GM23338 (cell line): ENCODE results near the gene RNGTT. TPM values are rescaled to one million over a fixed set of nuclear protein-coding genes. Genes with fewer than 3 reads are reported as not detected.

Source experiments
- ATAC-seq: fragments of 200-7000 bp; cut with Tn5 transposase; 3 replicates; pipeline ENCODE4 v1.9.1; 2020
- DNase-seq: peaks from one replicate; pipeline ENCODE4 v3.0.0-alpha.2; 2015; ENCODE audit warnings: low spot score
- H2AFZ ChIP-seq: fragments of 200-600 bp; sonication (generic); 2 replicates; pipeline ENCODE4 v1.8.0; 2016; ENCODE audit warnings: antibody characterized with exemption, mild to moderate bottlenecking, moderate library complexity
- H3F3A ChIP-seq: fragments of 200-600 bp; sonication (generic); replicated peaks from 2 replicates; pipeline ENCODE4 v1.8.0; 2017; ENCODE audit warnings: antibody characterized with exemption, mixed run types, low read depth
- H3K27ac ChIP-seq: fragments of 200-600 bp; sonication (generic); 2 replicates; pipeline ENCODE4 v1.6.1; 2016; ENCODE audit warnings: low read depth
- H3K27me3 ChIP-seq: fragments of 200-600 bp; sonication (generic); 2 replicates; pipeline ENCODE4 v1.8.0; 2016; ENCODE audit warnings: mild to moderate bottlenecking, mixed run types, moderate library complexity; ENCODE audit not compliant: insufficient read depth
- H3K36me3 ChIP-seq: fragments of 200-600 bp; sonication (generic); 2 replicates; pipeline ENCODE4 v1.8.0; 2016; ENCODE audit warnings: mild to moderate bottlenecking; ENCODE audit not compliant: insufficient read depth
- H3K4me1 ChIP-seq: fragments of 200-600 bp; sonication (generic); 2 replicates; pipeline ENCODE4 v1.8.0; 2016; ENCODE audit warnings: mild to moderate bottlenecking, moderate library complexity; ENCODE audit not compliant: insufficient read depth
- H3K4me2 ChIP-seq: fragments of 200-600 bp; sonication (generic); 2 replicates; pipeline ENCODE4 v1.7.1; 2017; ENCODE audit warnings: mixed run types
- H3K4me3 ChIP-seq: fragments of 200-600 bp; sonication (generic); 2 replicates; pipeline ENCODE4 v1.6.1; 2016; ENCODE audit warnings: mixed run types
- H3K79me2 ChIP-seq: fragments of 200-600 bp; sonication (generic); replicated peaks from 2 replicates; pipeline ENCODE4 v1.8.0; 2017; ENCODE audit warnings: mild to moderate bottlenecking; ENCODE audit not compliant: insufficient read depth
- H3K9me2 ChIP-seq: fragments of 200-600 bp; sonication (generic); 2 replicates; pipeline ENCODE4 v1.8.0; 2017; ENCODE audit not compliant: insufficient read depth
- H4K20me1 ChIP-seq: fragments of 200-600 bp; sonication (generic); replicated peaks from 2 replicates; pipeline ENCODE4 v1.8.0; 2017; ENCODE audit warnings: mild to moderate bottlenecking; ENCODE audit not compliant: insufficient read depth
- H3K27ac Mint-ChIP-seq: 2 replicates; pipeline ENCODE4 v1.8.0; 2020; ENCODE audit warnings: inconsistent platforms, mild to moderate bottlenecking, moderate library complexity, mixed read lengths
- H3K27me3 Mint-ChIP-seq: 3 replicates; pipeline ENCODE4 v1.8.0; 2022; ENCODE audit warnings: low read depth, mild to moderate bottlenecking, moderate library complexity, mixed read lengths, inconsistent platforms; ENCODE audit not compliant: insufficient read depth, poor library complexity
- H3K36me3 Mint-ChIP-seq: 3 replicates; pipeline ENCODE4 v1.8.0; 2021; ENCODE audit warnings: low read depth, mild to moderate bottlenecking, inconsistent platforms, moderate library complexity, mixed read lengths
- H3K4me1 Mint-ChIP-seq: 3 replicates; pipeline ENCODE4 v1.8.0; 2020; ENCODE audit warnings: mild to moderate bottlenecking, inconsistent platforms, mixed read lengths
- H3K4me3 Mint-ChIP-seq: 3 replicates; pipeline ENCODE4 v1.8.0; 2021; ENCODE audit warnings: moderate library complexity, mild to moderate bottlenecking, inconsistent platforms, mixed read lengths
- H3K9me3 Mint-ChIP-seq: 3 replicates; pipeline ENCODE4 v1.8.0; 2020; ENCODE audit warnings: moderate library complexity, mild to moderate bottlenecking, inconsistent platforms, mixed read lengths
- CREB1 ChIP-seq: fragments of 250-450 bp; sonication (Bioruptor Pico); IDR thresholded peaks from 2 replicates; pipeline ENCODE4 v1.5.0; 2020; ENCODE audit warnings: low read depth, mild to moderate bottlenecking, moderate library complexity
- EZH2 ChIP-seq: fragments of 200-600 bp; sonication (generic); IDR thresholded peaks from one replicate; pipeline ENCODE4 v1.8.0; 2017; ENCODE audit warnings: antibody characterized with exemption, mild to moderate bottlenecking, low read depth; ENCODE audit not compliant: unreplicated experiment
- JUNB ChIP-seq: IDR thresholded peaks from one replicate; pipeline ENCODE4 v1.6.1; 2016; ENCODE audit warnings: antibody characterized with exemption; ENCODE audit not compliant: unreplicated experiment
- NANOG ChIP-seq: IDR thresholded peaks from 2 replicates; pipeline ENCODE4 v1.6.1; 2016; ENCODE audit warnings: antibody characterized with exemption, borderline replicate concordance
- POLR2AphosphoS5 ChIP-seq: IDR thresholded peaks from 2 replicates; pipeline ENCODE4 v1.6.1; 2016; ENCODE audit warnings: antibody characterized with exemption, low read depth
- STAT1 ChIP-seq: IDR thresholded peaks from one replicate; pipeline ENCODE4 v1.6.1; 2016; ENCODE audit warnings: antibody characterized with exemption; ENCODE audit not compliant: unreplicated experiment
- ZNF114 ChIP-seq: fragments of 250-450 bp; sonication (Bioruptor Pico); IDR thresholded peaks from 2 replicates; pipeline ENCODE4 v1.5.0; 2020; ENCODE audit warnings: mild to moderate bottlenecking, moderate library complexity
- ZNF331 ChIP-seq: fragments of 250-450 bp; sonication (Bioruptor Pico); IDR thresholded peaks from 2 replicates; pipeline ENCODE4 v1.5.0; 2020; ENCODE audit warnings: low read depth, mild to moderate bottlenecking, moderate library complexity
- polyA plus RNA-seq: library from polyadenylated mRNA; unstranded; fragments of >200 nt; fragmentation: Nextera tagmentation; extraction: Ambion mirVana; gene quantifications from 2 replicates; pipeline ENCODE4 v1.2.1, GENCODE V29; 2016
- total RNA-seq: library from RNA; depleted of rRNA; stranded (reverse); fragments of >200 nt; shearing (Covaris generic); gene quantifications from 2 replicates; pipeline ENCODE4 v1.2.3, GENCODE V29; 2014
- TF ChIP-seq, protein P1 (sequence below): fragments of 250-450 bp; sonication (Bioruptor Pico); IDR thresholded peaks from 2 replicates; pipeline ENCODE4 v1.5.0; 2020; ENCODE audit warnings: mild to moderate bottlenecking, moderate library complexity
- TF ChIP-seq, protein P2 (sequence below): IDR thresholded peaks from 2 replicates; pipeline ENCODE4 v1.6.1; 2016; ENCODE audit warnings: antibody characterized with exemption
- TF ChIP-seq, protein P3 (sequence below), 2 experiments: fragments of 200-600 bp in 1 of 2; sonication (generic) in 1 of 2; conservative IDR thresholded peaks; 2 replicates each; pipeline versions ENCODE4 v1.5.1 to v1.6.1; 2016 to 2017; ENCODE audit warnings: antibody characterized with exemption in 2 of 2, low read depth in 2 of 2, mild to moderate bottlenecking in 2 of 2, moderate library complexity in 1 of 2

Gene RNGTT
- total and polyA plus RNA-seq, 2 experiments from 2014 or later = 11.2 to 29.2 TPM

DNA sequence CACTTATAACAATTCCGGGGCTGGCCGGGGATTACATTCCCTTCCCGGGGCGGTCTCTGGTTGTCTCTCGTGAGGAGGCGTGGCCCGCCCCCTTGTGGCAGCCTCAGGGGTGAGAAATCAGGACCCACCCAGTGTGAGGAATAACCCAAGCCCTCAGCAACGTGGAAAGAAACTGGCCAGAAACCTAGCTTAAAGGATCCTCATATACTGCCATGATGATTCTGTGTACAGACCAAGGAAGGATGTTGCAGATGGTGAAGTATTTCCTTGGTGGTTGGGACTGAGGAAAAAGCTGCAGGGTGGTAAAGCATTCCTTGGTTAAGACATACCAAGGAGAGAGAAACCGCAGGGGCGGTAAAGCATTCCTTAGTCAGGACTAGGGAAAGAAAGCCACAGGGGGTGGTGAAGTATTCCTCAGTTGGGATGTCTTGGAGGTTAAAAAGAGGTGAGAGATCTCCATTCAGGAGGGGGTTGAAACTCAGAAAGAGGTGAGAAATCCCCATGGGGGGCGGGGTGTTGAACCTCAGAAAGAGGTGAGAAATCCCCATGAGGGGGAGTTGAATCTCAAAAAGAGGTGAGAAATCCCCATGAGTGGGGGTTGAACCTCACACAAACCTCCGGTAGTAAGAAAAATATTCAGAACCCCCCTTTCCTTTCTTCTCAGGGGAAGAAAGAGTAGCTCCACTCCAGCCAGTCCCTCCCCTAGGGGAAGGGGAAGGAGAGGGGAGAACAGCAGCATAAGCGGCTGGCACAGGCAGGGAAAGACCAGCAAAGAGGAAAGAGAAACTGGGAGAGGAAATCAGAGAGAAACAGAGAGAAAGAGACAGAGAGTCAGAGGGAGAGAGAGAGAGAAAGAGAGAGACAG, 238.1 kb downstream of the RNGTT start (continued):
- TF ChIP-seq, protein P1, sequence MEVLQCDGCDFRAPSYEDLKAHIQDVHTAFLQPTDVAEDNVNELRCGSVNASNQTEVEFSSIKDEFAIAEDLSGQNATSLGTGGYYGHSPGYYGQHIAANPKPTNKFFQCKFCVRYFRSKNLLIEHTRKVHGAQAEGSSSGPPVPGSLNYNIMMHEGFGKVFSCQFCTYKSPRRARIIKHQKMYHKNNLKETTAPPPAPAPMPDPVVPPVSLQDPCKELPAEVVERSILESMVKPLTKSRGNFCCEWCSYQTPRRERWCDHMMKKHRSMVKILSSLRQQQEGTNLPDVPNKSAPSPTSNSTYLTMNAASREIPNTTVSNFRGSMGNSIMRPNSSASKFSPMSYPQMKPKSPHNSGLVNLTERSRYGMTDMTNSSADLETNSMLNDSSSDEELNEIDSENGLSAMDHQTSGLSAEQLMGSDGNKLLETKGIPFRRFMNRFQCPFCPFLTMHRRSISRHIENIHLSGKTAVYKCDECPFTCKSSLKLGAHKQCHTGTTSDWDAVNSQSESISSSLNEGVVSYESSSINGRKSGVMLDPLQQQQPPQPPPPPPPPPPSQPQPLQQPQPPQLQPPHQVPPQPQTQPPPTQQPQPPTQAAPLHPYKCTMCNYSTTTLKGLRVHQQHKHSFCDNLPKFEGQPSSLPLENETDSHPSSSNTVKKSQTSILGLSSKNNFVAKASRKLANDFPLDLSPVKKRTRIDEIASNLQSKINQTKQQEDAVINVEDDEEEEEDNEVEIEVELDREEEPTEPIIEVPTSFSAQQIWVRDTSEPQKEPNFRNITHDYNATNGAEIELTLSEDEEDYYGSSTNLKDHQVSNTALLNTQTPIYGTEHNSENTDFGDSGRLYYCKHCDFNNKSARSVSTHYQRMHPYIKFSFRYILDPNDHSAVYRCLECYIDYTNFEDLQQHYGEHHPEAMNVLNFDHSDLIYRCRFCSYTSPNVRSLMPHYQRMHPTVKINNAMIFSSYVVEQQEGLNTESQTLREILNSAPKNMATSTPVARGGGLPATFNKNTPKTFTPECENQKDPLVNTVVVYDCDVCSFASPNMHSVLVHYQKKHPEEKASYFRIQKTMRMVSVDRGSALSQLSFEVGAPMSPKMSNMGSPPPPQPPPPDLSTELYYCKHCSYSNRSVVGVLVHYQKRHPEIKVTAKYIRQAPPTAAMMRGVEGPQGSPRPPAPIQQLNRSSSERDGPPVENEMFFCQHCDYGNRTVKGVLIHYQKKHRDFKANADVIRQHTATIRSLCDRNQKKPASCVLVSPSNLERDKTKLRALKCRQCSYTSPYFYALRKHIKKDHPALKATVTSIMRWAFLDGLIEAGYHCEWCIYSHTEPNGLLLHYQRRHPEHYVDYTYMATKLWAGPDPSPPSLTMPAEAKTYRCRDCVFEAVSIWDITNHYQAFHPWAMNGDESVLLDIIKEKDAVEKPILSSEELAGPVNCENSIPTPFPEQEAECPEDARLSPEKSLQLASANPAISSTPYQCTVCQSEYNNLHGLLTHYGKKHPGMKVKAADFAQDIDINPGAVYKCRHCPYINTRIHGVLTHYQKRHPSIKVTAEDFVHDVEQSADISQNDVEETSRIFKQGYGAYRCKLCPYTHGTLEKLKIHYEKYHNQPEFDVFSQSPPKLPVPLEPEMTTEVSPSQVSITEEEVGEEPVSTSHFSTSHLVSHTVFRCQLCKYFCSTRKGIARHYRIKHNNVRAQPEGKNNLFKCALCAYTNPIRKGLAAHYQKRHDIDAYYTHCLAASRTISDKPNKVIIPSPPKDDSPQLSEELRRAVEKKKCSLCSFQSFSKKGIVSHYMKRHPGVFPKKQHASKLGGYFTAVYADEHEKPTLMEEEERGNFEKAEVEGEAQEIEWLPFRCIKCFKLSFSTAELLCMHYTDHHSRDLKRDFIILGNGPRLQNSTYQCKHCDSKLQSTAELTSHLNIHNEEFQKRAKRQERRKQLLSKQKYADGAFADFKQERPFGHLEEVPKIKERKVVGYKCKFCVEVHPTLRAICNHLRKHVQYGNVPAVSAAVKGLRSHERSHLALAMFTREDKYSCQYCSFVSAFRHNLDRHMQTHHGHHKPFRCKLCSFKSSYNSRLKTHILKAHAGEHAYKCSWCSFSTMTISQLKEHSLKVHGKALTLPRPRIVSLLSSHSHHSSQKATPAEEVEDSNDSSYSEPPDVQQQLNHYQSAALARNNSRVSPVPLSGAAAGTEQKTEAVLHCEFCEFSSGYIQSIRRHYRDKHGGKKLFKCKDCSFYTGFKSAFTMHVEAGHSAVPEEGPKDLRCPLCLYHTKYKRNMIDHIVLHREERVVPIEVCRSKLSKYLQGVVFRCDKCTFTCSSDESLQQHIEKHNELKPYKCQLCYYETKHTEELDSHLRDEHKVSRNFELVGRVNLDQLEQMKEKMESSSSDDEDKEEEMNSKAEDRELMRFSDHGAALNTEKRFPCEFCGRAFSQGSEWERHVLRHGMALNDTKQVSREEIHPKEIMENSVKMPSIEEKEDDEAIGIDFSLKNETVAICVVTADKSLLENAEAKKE (CRISPR knock-in tag) = peak; percentile 77; the same call in 1 of the 2 replicates
- TF ChIP-seq NANOG (no peak), POLR2AphosphoS5 (no peak), ZNF114 (CRISPR knock-in tag) (peak; percentile 77; the same call in 1 of the 2 replicates), ZNF331 (CRISPR knock-in tag) (no peak), JUNB (no peak), STAT1 (no peak), CREB1 (CRISPR knock-in tag) (no peak; the same call in 1 of the 2 replicates)

DNA sequence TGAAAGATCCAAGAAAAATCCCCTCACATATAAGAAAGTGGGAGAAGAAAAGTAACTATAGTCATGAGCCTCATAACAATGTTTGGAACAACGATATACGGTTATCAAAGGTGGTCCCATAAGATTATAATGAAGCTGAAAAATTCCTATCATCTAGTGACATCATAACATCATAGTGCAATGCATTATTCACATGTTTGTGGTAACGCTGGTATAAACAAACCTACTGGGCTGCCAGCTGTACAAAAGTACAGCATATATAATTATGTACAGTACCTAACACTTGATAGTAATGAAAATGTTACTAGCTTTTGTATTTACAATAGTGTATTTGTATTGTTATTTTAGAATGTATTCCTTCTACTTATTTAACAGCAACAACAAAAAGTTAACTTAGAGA, 240.7 kb downstream of the RNGTT start:
- Mint-ChIP-seq H3K9me3 (peaks cover 3% of the 10 kb centered on the region; the same call in 1 of the 3 replicates), H3K4me1 (peaks cover 37% of the 10 kb centered on the region), H3K27ac (no peak overlapping the region), H3K4me3 (no peak overlapping the region), H3K27me3 (peaks cover 5% of the 10 kb centered on the region), H3K36me3 (peaks cover 11% of the 10 kb centered on the region; the same call in 2 of the 3 replicates)
- no peak overlapping the region for H3K27ac ChIP-seq
- no peaks in the 10 kb centered on the region for H3F3A ChIP-seq
- peaks cover 5% of the 10 kb centered on the region; the same call in 1 of the 2 replicates for H3K27me3 ChIP-seq
- H3K4me1 ChIP-seq = peaks cover 31% of the 10 kb centered on the region
- no peaks in the 10 kb centered on the region for H3K9me2 ChIP-seq
- no peaks in the 10 kb centered on the region for H4K20me1 ChIP-seq
- no peak overlapping the region for H3K4me3 ChIP-seq
- H3K79me2 ChIP-seq = no peaks in the 10 kb centered on the region
- no peak overlapping the region for H3K4me2 ChIP-seq
- TF ChIP-seq POLR2AphosphoS5 (no peak), STAT1 (no peak), NANOG (no peak), EZH2 (no peak), ZNF114 (CRISPR knock-in tag) (no peak), ZNF331 (CRISPR knock-in tag) (no peak)
- TF ChIP-seq, protein P2, sequence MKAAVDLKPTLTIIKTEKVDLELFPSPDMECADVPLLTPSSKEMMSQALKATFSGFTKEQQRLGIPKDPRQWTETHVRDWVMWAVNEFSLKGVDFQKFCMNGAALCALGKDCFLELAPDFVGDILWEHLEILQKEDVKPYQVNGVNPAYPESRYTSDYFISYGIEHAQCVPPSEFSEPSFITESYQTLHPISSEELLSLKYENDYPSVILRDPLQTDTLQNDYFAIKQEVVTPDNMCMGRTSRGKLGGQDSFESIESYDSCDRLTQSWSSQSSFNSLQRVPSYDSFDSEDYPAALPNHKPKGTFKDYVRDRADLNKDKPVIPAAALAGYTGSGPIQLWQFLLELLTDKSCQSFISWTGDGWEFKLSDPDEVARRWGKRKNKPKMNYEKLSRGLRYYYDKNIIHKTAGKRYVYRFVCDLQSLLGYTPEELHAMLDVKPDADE = no peak
- TF ChIP-seq, protein P3, sequence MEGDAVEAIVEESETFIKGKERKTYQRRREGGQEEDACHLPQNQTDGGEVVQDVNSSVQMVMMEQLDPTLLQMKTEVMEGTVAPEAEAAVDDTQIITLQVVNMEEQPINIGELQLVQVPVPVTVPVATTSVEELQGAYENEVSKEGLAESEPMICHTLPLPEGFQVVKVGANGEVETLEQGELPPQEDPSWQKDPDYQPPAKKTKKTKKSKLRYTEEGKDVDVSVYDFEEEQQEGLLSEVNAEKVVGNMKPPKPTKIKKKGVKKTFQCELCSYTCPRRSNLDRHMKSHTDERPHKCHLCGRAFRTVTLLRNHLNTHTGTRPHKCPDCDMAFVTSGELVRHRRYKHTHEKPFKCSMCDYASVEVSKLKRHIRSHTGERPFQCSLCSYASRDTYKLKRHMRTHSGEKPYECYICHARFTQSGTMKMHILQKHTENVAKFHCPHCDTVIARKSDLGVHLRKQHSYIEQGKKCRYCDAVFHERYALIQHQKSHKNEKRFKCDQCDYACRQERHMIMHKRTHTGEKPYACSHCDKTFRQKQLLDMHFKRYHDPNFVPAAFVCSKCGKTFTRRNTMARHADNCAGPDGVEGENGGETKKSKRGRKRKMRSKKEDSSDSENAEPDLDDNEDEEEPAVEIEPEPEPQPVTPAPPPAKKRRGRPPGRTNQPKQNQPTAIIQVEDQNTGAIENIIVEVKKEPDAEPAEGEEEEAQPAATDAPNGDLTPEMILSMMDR (conservative IDR thresholded peaks at IDR 0.05; ENCODE audit: low read depth in 2 of 2) = no peak
- H2AFZ ChIP-seq = no peak overlapping the region
- no peaks in the 10 kb centered on the region for H3K36me3 ChIP-seq
- ATAC-seq (no peak), DNase-seq (no peak)
